ENCODE data around the gene REEP1.
"Not testable (repeated sequence)": the region's sequence is repeated elsewhere in the genome, so short reads cannot be mapped to it uniquely, and the experiment has no call there.

The REEP1 gene

DNA sequence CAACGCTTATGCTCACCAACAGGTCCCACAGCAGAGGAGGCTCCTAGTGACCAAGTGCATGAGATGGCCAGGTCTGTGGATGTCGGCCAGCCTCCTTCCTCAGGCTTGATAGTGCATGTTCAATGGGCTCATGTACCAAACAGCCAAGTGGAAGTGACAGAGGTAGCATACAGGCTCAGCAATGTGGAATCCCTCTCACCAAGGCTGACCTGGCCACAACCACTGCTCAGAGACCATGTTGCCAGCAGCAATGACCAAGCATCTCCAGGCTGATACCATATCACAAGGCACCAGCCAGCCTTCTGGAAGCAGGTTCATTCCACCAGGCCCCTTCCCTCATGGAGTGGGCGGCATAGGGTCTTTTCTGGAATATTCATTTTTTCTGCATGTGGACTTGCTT, 61.5 kb downstream of the REEP1 start:
- no peak for DNase-seq

DNA sequence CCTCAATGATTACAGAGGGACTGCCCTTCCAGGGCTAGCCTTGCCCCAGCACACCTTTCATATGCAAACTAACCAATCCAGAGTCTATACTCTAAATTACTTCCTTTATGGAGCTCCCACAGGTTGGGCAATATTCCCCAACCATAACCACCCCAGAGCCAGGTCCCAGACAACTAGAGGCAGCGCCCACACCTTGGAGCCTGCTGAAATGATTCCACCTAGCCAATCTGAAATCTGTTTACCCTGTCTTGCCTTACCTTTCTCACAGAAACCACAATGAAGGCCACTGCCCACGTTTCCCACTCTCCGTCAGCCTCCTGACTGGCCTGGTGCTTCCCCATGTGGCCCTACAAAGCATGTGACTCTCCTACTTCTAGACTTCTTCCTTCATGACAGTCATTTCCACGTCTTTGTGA, 62.0 kb downstream of the REEP1 start:
- DNase-seq = no peak

DNA sequence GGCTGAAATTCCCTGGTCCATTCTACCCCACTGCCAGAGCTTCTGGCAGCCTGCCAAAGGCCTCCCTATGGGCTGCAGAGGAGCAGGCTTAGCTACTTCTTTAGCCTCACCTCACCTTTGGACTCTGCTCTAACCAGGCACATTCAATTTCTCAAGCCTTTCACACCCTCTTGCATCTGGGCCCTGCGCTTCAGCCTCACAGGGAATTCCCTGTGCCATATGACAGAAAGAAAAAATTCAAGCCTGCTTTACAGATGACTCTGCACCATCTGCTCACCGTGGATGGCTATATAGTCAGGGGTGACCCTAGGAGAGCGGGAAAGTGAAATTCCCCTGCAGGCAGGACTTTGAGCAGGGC, 62.5 kb downstream of the REEP1 start:
- no peak for DNase-seq

DNA sequence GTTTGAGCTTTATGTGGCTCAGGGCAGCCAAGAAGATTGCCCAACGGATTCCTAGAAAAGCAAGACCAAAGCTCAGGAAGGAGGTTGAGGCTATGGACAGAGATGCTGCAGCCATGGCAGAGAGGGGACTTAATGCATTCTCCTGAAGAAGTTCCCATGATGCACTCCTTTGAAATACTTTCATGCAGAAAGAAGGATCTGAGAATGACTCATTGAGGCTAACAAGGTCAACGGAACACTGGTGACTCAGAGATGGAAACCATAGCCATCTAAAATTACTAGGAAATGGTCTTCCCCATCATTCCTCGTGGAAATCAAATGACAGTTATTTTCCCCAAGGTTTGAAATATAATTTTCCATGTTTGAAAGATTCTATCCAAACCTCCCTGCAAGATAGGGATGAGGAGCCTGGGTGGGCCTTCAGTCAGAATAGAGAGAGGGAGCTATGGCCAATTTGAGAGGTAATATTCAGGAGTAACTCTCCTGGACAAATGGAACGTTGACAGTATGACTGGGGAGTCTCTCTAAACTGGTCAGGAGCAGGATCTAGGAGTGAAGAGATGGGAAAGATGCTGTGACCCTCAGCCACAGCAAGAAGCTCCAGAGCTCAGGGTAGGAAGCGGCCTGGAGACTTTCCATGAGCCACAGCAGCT, 63.0 kb downstream of the REEP1 start:
- no peak for DNase-seq

DNA sequence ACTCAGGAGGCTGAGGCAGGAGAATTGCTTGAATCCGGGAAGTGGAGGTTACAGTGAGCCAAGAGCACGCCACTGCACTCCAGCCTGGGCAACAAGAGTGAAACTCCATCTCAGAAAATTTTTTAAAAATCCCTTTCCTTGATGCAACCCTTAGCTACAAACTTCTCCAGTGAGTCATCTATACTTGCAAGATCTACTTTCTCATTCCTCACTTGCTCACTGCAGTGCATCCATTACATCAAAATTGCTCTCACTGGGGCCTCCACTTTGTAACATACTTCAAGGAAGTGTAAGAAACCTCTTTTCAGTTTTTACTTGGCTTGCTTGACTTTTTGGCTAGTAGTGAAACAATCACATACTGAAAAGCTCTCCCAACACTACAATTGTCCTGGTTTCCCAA, 65.3 kb downstream of the REEP1 start:
- no peak for DNase-seq

DNA sequence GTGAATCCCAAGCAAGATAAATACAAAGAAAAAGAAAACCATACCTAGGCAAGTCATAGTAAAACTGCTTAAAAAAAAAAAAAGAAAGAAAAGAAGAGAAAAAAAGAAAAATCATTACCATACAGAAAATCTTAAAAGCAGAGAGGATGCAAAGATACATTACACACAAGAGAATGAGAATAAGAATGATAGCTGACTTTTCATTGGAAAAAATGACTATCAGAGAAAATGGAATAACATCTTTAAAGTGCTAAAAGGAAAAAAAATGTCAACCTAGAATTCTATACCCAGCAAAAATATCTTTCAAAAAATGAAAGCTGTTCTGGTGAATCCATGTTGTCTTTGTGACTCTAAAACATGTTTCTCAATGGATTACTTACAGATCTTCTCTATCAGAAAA, 66.2 kb downstream of the REEP1 start:
- DNase-seq = no peak

DNA sequence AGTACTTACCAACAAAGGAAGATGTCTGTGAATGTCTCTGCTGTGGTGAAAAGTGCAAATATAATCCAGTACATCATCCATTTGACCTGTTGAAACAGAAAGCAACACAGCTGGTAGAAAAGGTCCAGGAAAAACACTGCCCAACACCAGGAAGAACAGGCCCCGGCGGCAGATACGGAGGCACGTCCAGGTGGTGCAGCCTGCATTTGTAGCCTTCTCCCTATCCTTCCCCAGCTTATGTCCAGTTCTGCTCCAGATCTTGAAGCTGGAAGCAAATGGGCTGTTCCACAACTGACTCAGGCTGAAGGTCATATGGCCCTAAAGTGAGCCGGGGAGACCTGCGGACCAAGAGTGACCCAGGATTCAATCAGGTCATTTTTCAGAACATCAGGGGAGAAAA, 73.5 kb downstream of the REEP1 start:
- no peak for DNase-seq

DNA sequence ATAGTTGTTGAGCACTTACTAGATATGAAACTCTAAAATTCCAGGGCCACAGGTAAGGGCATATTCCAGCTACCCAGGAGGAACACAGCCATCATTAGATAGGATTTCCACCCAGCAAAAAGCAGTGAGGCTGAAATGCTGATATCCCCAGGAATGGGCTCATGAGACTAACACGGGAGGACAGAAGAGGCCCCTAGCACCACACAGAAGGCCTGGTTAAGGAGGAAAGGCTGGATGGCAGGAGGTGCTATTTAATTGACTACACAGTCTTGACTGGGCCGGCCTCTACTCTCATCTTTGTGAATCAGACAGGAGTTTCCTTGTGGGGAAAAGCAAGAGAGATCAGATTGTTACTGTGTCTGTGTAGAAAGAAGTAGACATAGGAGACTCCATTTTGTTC, 76.4 kb downstream of the REEP1 start:
- no peak for DNase-seq

DNA sequence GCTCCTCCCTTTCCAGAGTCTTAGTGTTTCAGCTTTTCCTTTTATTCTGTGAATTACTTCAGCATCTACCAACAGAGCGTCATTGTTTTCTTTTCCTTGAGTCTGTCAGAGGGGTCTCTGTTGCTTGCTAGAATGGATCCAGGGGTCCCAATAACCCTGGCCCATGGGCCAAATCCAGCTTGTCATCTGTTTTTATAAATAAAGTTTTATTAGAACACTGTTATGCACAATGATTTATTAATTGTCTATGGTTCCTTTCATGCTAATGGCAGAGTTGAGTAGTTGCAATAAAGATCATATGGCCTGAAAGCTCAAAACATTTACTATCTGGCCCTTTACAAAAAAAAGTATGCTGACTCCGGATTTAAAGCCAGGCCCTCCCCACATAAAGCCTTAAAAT, 79.3 kb downstream of the REEP1 start:
- DNase-seq = no peak

DNA sequence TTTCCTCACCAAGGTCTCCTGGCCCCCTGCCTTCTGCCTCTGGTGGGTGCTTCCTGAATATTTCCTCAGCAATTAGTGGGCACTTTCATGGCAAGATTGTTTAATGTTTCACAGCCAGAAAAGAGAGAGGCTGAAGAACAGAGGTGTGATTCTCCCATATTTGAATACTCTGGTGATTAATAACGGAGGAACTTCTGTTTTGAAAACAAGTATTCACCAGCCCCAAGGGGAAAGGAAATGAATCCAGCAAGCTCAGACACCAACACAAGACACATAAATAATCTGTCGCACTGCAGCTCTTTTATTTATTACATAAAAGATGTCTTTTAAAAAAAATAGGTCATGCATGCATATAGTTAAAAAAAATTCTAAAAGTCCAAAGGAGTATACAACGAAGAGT, 80.4 kb downstream of the REEP1 start:
- no peak for DNase-seq

DNA sequence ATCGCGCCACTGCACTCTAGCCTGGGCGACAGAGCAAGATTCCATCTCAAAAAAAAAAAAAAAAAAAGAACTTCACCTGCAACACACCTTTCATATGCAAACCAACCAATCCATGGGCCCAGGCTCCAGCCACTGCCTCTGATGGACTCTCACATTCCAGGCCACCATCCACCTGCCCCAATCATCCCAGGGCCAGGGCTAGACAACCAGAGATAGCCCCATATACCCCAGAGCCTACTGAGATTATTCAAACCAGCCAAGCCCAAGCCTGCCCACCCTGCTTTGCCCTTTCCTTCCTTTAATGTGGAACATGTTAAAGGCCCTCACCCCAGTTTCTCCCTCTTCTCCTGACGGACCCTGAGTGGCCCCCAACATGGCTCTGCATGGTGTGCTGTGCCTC, 81.1 kb downstream of the REEP1 start:
- DNase-seq = no peak

DNA sequence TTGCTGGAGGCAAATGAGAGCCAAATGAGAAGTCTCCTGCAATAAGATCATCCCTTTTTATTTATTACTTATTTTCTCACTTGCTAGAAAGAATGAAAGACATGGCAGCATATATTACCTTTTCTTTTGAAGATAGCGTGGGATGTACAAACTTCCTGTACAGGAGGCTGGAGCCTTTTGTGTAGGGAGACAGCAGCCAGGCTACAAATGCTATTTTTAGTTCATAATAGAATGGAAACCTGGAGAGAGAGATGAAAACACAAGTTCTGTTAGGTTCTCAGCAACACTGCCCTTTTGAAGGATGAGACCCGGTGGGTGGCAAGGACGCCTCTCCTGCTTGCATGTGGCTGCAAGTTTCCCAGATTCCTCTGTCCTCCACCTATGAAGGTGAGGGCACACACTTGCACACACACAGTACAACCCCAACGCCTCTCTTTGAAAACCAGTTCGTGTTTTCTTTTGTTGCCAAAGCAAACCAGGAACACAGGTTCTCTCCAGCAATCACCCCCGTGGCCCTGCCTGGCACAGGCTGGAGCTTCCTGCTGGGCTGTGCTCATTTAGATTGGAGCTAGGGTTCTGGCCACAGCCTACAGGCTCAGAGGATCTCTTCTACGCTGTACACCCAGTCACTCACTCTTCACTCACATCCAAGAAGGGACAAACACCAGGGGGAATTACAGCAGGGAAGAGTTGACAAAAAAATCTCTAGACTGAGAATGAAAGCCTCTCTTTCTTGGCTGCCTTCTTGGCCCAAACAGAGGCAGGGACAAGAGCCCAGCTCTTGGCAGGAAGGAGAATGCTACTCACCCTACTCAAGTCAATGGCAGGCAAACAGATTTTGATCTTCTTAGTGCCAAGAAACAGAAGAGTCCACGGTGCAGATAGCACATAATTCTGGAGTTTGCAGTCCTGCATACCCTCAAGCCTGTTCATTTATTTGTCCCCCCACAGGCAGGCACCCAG, 82.6 kb downstream of the REEP1 start:
- DNase-seq = no peak

DNA sequence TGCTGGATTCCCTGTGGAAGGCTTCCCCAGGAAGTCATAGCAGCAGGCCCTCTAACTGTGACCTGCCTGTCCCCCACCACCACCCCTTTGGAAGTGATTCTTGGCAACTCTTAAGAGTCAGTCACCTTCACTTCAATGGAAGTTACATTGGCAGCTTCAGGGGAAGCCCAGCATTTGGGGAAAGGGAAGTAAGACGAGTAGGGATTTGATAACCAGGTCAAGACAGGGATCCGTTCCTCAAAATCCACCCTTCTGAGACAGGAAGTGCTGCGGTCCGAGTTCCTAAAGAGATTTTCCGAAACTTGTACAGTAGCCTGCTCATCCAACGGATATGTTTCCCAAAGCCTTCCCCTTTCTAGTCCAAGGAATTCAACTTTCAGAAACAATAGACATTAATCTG, 84.0 kb downstream of the REEP1 start:
- no peak for DNase-seq

DNA sequence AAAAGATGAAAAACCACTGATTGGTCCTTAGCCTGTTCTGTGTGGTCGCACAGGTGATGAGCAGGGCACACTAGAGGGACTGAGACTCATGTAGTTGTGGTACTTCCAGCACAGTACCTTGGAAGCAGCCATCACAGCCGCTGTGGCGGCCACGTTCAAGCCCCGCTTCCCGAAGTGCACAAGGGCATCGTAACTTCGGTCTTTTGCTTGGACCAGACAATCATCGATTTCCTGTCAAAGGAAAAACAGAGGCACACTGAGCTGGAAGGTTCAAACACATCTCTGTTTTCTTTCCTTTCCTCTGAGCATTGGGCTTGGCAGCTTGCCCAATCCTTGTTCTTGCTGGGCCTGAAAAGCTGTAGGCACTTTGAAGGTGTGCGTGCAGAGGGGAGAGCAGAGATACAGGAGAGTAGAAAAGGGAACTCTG, 85.6 kb downstream of the REEP1 start:
- no peak for DNase-seq

DNA sequence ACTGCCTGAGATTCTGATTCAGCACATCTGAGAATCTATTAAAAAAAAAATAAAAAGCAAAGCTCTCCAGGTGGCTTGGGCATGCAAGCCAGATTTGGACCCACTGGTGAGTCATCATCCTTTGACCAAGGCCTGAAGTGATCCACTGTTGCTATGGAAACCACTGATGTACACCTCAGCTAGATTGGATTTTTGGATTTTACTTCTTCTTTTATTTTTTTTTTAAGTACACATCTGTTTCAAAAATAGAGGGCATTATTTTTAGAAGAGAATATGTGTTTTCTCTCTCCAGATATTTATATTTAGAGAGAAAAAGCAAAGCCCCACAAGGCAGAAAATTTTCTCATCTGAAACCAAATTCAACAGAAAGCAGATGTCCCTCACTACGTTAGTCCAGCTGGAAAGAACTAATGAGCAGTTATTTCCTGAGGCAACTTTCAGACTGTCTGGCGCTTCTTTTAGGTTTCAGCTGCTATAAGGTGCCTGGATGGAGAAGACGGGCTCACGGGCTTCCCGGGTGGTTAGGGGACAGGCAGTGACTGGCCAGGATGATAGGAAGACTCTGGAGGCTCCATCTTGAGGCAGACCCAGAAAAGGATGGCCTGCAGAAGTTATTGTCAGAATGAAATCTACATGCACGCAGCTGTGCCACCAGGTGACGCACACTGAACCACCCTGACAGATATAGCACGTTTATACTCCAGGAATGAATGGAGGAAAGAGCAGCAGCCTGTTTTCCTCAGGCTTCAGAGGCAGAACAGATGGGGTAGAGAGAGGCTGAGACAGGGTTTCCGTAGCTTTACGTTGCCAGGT, 87.6 kb downstream of the REEP1 start:
- DNase-seq = no peak

DNA sequence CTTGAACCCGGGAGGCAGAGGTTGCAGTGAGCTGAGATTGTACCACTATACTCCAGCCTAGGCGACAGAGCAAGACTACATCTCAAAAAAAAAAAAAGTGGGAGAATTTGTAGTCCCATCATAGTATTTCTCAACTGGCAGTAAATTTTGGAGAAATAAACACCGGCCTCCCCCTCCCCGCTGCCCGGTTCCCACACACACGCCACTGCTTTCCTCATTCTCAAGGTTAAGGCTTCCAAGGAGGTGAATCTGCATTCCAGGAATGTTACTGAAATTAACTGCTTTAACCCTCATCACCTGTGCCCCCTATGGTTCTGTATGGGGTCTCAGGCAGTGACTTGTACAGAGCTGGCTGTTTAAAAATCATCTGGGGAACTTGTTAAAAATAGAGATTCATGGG, 88.2 kb downstream of the REEP1 start:
- no peak for DNase-seq

DNA sequence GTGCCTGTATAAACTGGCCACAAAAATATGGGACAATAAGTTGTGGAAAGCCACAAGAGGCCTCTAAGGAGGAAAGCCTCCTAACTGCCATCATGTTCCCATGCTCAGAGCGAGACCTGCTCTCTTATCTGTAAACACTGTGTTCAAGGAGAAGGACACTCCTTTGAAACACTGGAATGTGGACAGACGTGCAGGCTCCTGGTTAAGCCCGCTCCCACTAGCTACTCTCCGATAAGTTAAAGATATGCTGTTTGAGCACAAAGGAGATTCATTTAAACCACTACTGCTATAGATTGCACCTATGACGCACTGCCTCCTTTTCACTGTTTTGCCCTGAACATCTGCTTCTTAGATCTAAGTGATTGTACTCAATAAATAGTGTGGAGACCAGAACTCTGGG, 92.2 kb downstream of the REEP1 start:
- not testable (repeated sequence) for DNase-seq

DNA sequence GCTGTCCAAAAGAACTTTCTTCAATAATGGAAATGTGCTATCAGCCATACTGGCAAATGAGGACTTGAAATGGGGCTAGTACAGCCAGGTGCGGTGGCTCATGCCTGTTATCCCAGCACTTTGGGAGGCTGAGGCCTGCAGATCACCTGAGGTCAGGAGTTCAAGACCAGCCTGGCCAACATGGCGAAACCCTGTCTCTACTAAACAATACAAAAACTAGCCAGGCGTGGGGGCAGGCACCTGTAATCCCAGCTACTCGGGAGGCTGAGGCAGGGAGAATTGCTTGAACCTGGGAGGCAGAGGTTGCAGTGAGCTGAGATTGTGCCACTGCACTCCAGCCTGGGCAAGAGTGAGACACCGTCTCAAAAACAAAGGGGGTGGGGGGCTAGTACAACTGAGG, 92.6 kb downstream of the REEP1 start:
- not testable (repeated sequence) for DNase-seq

DNA sequence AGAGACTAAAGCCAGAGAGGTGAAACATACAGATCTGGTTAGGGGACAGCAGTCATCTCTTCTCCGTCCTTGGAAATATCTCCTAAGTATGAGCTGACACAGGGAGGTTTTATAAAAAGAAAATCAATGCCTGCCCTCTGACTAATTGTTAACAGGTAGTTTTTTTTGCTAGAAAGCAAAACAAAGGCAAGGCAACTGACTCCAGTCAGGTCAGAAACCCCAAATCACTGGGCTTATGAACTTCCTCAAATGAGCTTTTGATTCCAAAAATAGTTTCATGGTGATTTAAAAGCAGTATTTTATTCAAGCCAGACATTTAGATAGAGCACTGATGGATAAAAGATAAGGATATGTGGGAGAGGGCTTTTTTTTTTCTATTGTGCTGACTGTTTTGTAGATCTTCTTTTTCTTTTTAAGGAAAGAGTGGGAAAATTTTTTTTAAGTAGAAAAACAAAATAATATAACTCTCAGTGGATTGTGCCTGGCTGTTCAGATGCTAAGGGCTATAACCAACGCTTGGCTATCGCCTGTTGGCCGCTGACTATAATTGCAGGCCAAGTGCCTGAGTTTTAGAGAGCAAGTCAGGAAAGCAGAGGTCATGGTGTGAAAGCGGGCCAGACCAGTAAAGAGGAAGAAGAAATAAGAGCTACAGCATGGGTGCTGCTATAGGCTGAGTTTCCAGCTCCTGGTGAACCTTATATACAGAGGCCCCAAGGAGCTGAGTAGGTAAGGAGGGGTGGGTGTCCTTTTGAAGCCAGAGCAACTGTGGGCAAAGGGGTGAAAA, 93.3 kb downstream of the REEP1 start:
- no peak for DNase-seq

DNA sequence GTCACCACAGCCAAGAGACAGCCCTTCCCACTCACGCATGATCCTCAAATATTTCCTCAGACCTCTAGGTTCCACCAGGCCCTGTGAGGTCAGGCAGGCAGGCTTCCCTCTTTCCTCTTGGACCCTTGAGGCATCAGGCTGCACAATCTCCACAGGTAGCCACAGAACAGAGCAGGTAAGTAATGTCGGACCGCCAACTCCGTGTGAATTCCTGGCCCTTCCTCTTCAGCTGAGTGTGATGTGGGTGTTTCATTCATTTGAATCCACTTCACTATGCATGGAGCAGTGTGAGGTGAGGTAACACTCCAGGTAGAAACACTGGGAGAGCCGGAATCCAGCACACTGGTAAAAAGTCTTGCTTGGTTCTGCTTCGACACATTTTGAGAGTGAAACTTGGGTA, 94.2 kb downstream of the REEP1 start:
- no peak for DNase-seq

DNA sequence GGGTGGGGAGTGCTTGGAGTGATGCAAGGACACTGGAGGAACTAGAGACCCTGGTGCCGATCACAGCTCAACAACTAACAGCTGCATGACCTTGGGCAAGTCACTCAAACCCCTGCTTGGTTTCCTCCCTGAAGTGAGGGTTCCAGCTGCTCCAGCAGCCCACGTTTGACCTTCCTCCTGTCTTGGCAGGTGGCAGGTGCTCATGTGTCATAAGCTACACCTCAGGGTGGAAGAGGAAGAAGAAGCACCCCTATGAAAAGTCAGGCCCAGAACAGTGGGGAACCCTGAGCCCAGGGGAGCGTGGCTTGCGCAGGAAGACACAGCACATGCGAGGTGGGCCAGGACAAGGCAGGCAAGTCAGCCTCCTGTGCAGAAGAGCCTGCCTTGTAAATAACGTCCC, 95.8 kb downstream of the REEP1 start:
- DNase-seq = no peak

DNA sequence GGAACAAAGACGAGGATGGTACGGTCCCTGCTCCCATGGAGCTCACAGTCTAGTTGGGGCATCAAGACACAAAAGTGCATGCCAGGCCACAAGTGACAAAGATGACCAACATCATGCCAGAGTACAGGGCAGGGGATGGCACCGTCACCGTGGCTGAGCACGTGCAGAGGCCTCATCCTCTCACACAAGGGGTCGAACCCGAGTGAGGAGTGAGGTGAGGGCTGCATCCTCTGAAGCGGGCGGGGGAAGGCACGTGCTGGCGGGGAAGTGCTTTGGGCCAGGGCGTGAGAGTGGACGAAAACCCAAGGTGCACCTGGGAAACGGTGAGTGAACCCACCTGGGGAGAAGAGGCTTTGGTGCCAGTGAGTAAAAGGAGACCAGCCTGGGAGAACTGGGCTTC, 97.2 kb downstream of the REEP1 start:
- no peak for DNase-seq

DNA sequence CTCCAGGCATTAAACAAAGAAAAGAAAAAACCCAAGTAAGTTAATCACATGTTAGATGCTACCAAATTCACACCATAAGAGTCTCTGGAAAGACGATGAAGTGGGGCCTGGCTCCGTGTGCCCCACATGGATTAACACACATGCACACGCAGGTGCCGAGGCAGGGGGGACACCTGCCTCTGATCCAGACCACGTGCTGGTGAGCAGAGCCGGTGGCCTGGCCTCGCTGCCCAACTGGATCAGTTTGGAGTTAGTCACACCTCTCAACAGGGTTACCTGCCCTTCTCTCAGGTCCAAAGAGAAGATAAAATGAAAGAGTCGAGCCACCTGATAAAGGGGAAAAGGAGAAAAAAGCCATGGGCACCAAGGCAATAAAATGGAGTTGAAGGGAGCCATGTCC, 97.7 kb downstream of the REEP1 start:
- DNase-seq = no peak

All from CD4-positive, alpha-beta T cell treated with Interleukin-10 for 1 hour (primary cell).